Nephron progenitor cell (in vitro differentiated cells): ENCODE measurements around the gene PARP15.

Experiments
- DNase-seq: peaks from one replicate; pipeline ENCODE4 v3.0.0; 2021
- H3K27ac Mint-ChIP-seq: 2 replicates; pipeline ENCODE4 v1.8.0; 2021; ENCODE audit warnings: mild to moderate bottlenecking, moderate library complexity, mixed read lengths
- H3K27me3 Mint-ChIP-seq: 2 replicates; pipeline ENCODE4 v1.8.0; 2021; ENCODE audit warnings: mild to moderate bottlenecking, low read depth, mixed read lengths; ENCODE audit not compliant: poor library complexity
- H3K36me3 Mint-ChIP-seq: 2 replicates; pipeline ENCODE4 v1.8.0; 2021; ENCODE audit warnings: low read depth, mixed read lengths
- H3K4me1 Mint-ChIP-seq: 2 replicates; pipeline ENCODE4 v1.8.0; 2021; ENCODE audit warnings: mixed read lengths
- H3K4me3 Mint-ChIP-seq: 2 replicates; pipeline ENCODE4 v1.8.0; 2021; ENCODE audit warnings: mild to moderate bottlenecking, moderate library complexity, mixed read lengths
- H3K9me3 Mint-ChIP-seq: 2 replicates; pipeline ENCODE4 v1.8.0; 2021; ENCODE audit warnings: mild to moderate bottlenecking, moderate library complexity, mixed read lengths
- CTCF ChIP-seq: fragments of 200-600 bp; sonication (generic); IDR thresholded peaks from 2 replicates; pipeline ENCODE4 v1.5.0; 2021; ENCODE audit warnings: antibody characterized with exemption

Gene PARP15

GRCh38 chr3:122557356-122557755, 20.1 kb upstream of the PARP15 start:
- peaks cover 25% of the 10 kb centered on the region for H3K27me3 Mint-ChIP-seq
- no peaks in the 10 kb centered on the region for H3K4me1 Mint-ChIP-seq
- no peak overlapping the region for H3K27ac Mint-ChIP-seq
- H3K4me3 Mint-ChIP-seq = no peak overlapping the region
- DNase-seq = no peak
- H3K36me3 Mint-ChIP-seq = no peaks in the 10 kb centered on the region
- no peaks in the 10 kb centered on the region for H3K9me3 Mint-ChIP-seq
- no peak for TF ChIP-seq CTCF

GRCh38 chr3:122558605-122559004, 18.8 kb upstream of the PARP15 start:
- Mint-ChIP-seq H3K4me3 (no peak overlapping the region), H3K27ac (no peak overlapping the region), H3K9me3 (no peaks in the 10 kb centered on the region), H3K27me3 (peaks cover 32% of the 10 kb centered on the region), H3K36me3 (no peaks in the 10 kb centered on the region), H3K4me1 (peaks cover 2% of the 10 kb centered on the region)
- no peak for TF ChIP-seq CTCF
- DNase-seq = no peak

GRCh38 chr3:122559906-122560305, 17.5 kb upstream of the PARP15 start:
- peaks cover 38% of the 10 kb centered on the region for H3K27me3 Mint-ChIP-seq
- DNase-seq = no peak
- H3K4me3 Mint-ChIP-seq = no peak overlapping the region
- H3K9me3 Mint-ChIP-seq = no peaks in the 10 kb centered on the region
- H3K36me3 Mint-ChIP-seq = no peaks in the 10 kb centered on the region
- no peak for TF ChIP-seq CTCF
- no peak overlapping the region for H3K27ac Mint-ChIP-seq
- H3K4me1 Mint-ChIP-seq = peaks cover 6% of the 10 kb centered on the region

- peak; percentile 23 for DNase-seq
Measured at GRCh38 chr3:122560680-122561079, 16.8 kb upstream of the PARP15 start.

GRCh38 chr3:122562923-122563716, 14.3 kb upstream of the PARP15 start:
- H3K27me3 Mint-ChIP-seq = peaks cover 53% of the 10 kb centered on the region
- H3K4me3 Mint-ChIP-seq = peak overlapping the region; percentile 80
- peaks cover 6% of the 10 kb centered on the region for H3K4me1 Mint-ChIP-seq
- H3K9me3 Mint-ChIP-seq = no peaks in the 10 kb centered on the region
- H3K36me3 Mint-ChIP-seq = no peaks in the 10 kb centered on the region
- no peak for TF ChIP-seq CTCF
- no peak overlapping the region for H3K27ac Mint-ChIP-seq
- DNase-seq = no peak

More at GRCh38 chr3:122560680-122561079, 16.8 kb upstream of the PARP15 start:
- Mint-ChIP-seq H3K4me1 (peaks cover 6% of the 10 kb centered on the region), H3K4me3 (no peak overlapping the region), H3K27me3 (peaks cover 38% of the 10 kb centered on the region), H3K27ac (no peak overlapping the region), H3K36me3 (no peaks in the 10 kb centered on the region), H3K9me3 (no peaks in the 10 kb centered on the region)
- TF ChIP-seq CTCF = peak; percentile 41

GRCh38 chr3:122563717-122564025, 13.8 kb upstream of the PARP15 start:
- Mint-ChIP-seq H3K27ac (no peak overlapping the region), H3K27me3 (peaks cover 53% of the 10 kb centered on the region), H3K4me3 (peak overlapping the region; percentile 80), H3K4me1 (peaks cover 8% of the 10 kb centered on the region), H3K36me3 (no peaks in the 10 kb centered on the region), H3K9me3 (no peaks in the 10 kb centered on the region)
- TF ChIP-seq CTCF = no peak
- DNase-seq = no peak
